OCI-LY3 (cell line): ENCODE measurements around the gene PTDSS2.

Source experiments
- H2AFZ ChIP-seq: fragments of 200-600, 300-600 bp; shearing (Covaris generic); 2 replicates; pipeline ENCODE4 v1.6.0; 2014; ENCODE audit warnings: antibody characterized with exemption, low read depth, low read length
- H3K27ac ChIP-seq: fragments of 200-600, 300-600 bp; sonication (generic); 2 replicates; pipeline ENCODE4 v1.5.1; 2014; ENCODE audit warnings: mild to moderate bottlenecking, low read length, moderate library complexity, mixed read lengths
- H3K27me3 ChIP-seq: fragments of 200-600, 300-600 bp; sonication (generic); 2 replicates; pipeline ENCODE4 v1.6.1; 2014; ENCODE audit warnings: low read depth, low read length, mixed read lengths
- H3K36me3 ChIP-seq: fragments of 200-600, 300-600 bp; sonication (generic); replicated peaks from 2 replicates; pipeline ENCODE3; 2014; ENCODE audit warnings: low read depth, low read length, mixed read lengths
- H3K4me1 ChIP-seq: fragments of 300-600, 200-600 bp; sonication (generic); 2 replicates; pipeline ENCODE4 v1.6.1; 2014; ENCODE audit warnings: low read length, mixed read lengths
- H3K4me2 ChIP-seq: fragments of 200-600, 300-600 bp; sonication (generic); 2 replicates; pipeline ENCODE4 v1.6.1; 2014; ENCODE audit warnings: low read length, mixed read lengths
- H3K4me3 ChIP-seq: fragments of 300-600, 200-600 bp; sonication (generic); 2 replicates; pipeline ENCODE4 v1.5.1; 2014; ENCODE audit warnings: antibody characterized with exemption, mild to moderate bottlenecking, low read length, moderate library complexity
- H3K79me2 ChIP-seq: fragments of 300-600, 200-600 bp; shearing (Covaris generic); 2 replicates; pipeline ENCODE4 v1.6.1; 2014; ENCODE audit warnings: mild to moderate bottlenecking, low read length, mixed read lengths
- H3K9ac ChIP-seq: fragments of 300-600, 200-600 bp; shearing (Covaris generic); 2 replicates; pipeline ENCODE4 v1.6.0; 2014; ENCODE audit warnings: mild to moderate bottlenecking, low read length, moderate library complexity
- H3K9me3 ChIP-seq: fragments of 200-600, 300-600 bp; shearing (Covaris generic); 2 replicates; pipeline ENCODE4 v1.6.1; 2014; ENCODE audit warnings: low read length, mixed read lengths; ENCODE audit not compliant: insufficient read depth
- H4K20me1 ChIP-seq: fragments of 200-600, 300-600 bp; sonication (generic); 2 replicates; pipeline ENCODE4 v1.6.1; 2016; ENCODE audit warnings: low read length, mixed read lengths; ENCODE audit not compliant: insufficient read depth
- CTCF ChIP-seq: fragments of 200-600, 300-600 bp; sonication (generic); IDR thresholded peaks from 2 replicates; pipeline ENCODE4 v1.5.1; 2014; ENCODE audit warnings: antibody characterized with exemption, low read length, low read depth
- EZH2phosphoT487 ChIP-seq: fragments of 200-600 bp; shearing (Covaris generic); IDR thresholded peaks from 2 replicates; pipeline ENCODE4 v1.6.1; 2018; ENCODE audit warnings: antibody characterized with exemption, mixed run types, low read depth

Gene PTDSS2

GRCh38 chr11:469684-470560 is 19.8 kb downstream of the PTDSS2 start:
- Histone ChIP-seq H3K36me3 (peaks cover 4% of the 10 kb centered on the region), H3K9me3 (no peaks in the 10 kb centered on the region), H3K4me3 (no peak overlapping the region), H3K4me2 (no peak overlapping the region), H3K4me1 (no peaks in the 10 kb centered on the region), H3K27me3 (no peaks in the 10 kb centered on the region), H2AFZ (no peak overlapping the region), H3K27ac (no peak overlapping the region), H4K20me1 (no peaks in the 10 kb centered on the region), H3K9ac (no peak overlapping the region), H3K79me2 (peaks cover 8% of the 10 kb centered on the region; the same call in 1 of the 2 replicates)
- TF ChIP-seq CTCF, result no peak

GRCh38 chr11:471468-472145 is 21.5 kb downstream of the PTDSS2 start:
- H3K27ac ChIP-seq, result no peak overlapping the region
- peaks cover 8% of the 10 kb centered on the region for H3K36me3 ChIP-seq
- peaks cover 13% of the 10 kb centered on the region for H3K79me2 ChIP-seq
- H2AFZ ChIP-seq, result no peak overlapping the region
- H3K4me1 ChIP-seq, result no peaks in the 10 kb centered on the region
- H3K9ac ChIP-seq, result no peak overlapping the region
- H4K20me1 ChIP-seq, result no peaks in the 10 kb centered on the region
- H3K4me3 ChIP-seq, result no peak overlapping the region
- TF ChIP-seq EZH2phosphoT487 (no peak), CTCF (no peak)
- H3K27me3 ChIP-seq, result no peaks in the 10 kb centered on the region
- H3K4me2 ChIP-seq, result no peak overlapping the region
- no peaks in the 10 kb centered on the region for H3K9me3 ChIP-seq

- no peaks in the 10 kb centered on the region for H3K27me3 ChIP-seq
- H3K36me3 ChIP-seq, result peaks cover 8% of the 10 kb centered on the region
- H3K4me3 ChIP-seq, result no peak overlapping the region
- no peak overlapping the region for H2AFZ ChIP-seq
- no peak for TF ChIP-seq EZH2phosphoT487
- no peak overlapping the region for H3K9ac ChIP-seq
- no peaks in the 10 kb centered on the region for H3K4me1 ChIP-seq
- no peak overlapping the region for H3K27ac ChIP-seq
- no peaks in the 10 kb centered on the region for H4K20me1 ChIP-seq
- H3K4me2 ChIP-seq, result no peak overlapping the region
- H3K9me3 ChIP-seq, result no peaks in the 10 kb centered on the region
- H3K79me2 ChIP-seq, result peaks cover 13% of the 10 kb centered on the region
Observed at GRCh38 chr11:472272-472671, 22.2 kb downstream of the PTDSS2 start.

- Histone ChIP-seq H3K4me2 (no peak overlapping the region), H3K27ac (no peak overlapping the region), H3K27me3 (no peaks in the 10 kb centered on the region), H3K9me3 (no peaks in the 10 kb centered on the region), H3K9ac (no peak overlapping the region), H3K4me3 (no peak overlapping the region), H3K79me2 (peaks cover 13% of the 10 kb centered on the region), H2AFZ (no peak overlapping the region), H3K36me3 (peaks cover 8% of the 10 kb centered on the region), H4K20me1 (no peaks in the 10 kb centered on the region), H3K4me1 (no peaks in the 10 kb centered on the region)
- TF ChIP-seq EZH2phosphoT487, result no peak
- TF ChIP-seq CTCF, result no peak
Observed at GRCh38 chr11:472816-473215, 22.7 kb downstream of the PTDSS2 start.
